ENCODE measurements around the gene GIMAP8.

GIMAP8 gene

DNA sequence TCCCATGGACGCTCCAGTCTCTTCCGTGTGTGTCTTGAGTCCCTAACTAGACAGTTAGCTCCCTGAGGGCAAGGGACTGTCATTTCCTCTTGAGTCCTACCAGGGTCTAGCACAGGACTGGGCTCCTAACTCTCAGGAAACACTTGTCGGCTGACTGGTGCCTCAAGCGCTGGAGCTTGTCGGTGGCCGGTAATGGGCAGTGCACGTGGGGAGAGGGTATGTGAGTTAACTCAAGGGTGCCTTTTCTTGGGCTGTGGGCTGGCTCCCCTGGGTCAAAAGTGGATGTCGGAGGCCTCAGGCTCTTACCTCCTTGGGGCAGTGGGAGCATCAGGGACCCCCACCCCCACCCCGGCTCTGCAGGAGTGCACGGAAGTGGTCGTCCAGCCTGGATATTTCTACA is 38.4 kb upstream of the GIMAP8 start:
- no peak for DNase-seq

DNA sequence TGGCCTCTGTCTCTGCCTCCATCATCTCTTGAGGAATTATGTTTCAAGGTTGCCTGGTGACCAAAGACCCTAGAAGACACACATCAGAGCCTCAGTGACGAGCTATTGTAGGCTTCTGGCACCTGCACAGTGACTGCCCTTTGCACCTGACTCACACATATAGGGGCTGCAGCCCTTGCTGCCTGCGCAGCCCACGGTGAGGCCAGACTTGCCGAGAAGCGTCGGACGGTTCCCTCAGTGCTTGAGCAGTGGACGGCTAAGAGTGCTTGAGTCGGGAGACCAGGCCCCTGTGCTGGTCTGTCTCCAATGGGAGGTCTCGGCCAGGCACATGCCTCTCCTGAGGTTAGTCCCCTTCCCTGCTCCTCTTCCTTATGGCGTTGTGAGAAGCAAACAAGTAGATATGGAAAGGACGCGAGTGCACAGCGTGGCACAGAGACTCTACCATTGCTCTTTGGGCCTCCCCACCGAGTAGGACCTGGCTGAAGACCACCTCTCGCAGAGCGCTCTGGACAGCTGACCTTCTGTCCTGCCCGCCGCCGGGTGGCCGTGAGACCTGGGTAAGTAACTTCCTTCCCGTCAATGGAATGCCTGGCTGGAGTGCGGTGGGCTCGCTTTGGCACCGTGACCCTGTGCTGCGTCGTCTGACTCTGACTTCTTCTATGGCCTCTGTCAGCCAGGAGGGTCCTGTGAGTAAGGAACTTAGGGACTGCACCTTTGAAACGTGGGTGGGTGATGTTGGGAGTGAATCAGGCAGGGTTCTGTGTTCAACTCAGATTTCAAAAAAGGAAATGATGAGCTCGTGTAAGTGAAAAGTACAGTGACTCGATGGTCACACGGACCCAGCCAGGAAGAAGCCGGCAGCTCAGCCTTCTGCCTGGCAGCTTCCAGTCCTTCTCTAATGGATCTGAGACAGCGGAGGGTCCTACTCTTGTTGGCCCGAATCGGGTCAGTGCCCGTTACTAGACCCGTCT is 37.6 kb upstream of the GIMAP8 start:
- DNase-seq = no peak

DNA sequence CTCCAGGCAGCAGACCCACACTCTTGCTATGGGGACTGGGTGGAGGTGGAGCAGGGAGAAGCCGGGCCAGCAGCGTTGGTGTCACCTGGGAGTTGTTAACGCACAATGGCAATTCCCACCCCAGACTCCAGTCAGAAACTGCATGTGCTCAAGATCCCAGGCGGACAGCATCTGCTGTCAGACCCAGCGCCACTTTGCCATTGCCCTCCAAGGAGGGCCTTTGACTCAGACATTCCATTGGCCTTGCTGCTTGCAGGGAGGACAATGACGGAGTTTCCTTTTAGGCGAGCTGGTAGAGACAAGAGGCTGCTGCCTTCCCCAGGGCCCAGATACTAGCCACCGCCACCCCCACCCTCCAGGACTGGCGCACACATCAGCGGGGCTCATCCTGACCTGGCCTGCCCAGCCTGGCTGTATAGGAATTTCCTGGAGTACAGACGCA is 36.8 kb upstream of the GIMAP8 start:
- no peak for DNase-seq

GRCh38 chr7:150415161-150416153 is 35.0 kb upstream of the GIMAP8 start:
- no peak for DNase-seq

DNA sequence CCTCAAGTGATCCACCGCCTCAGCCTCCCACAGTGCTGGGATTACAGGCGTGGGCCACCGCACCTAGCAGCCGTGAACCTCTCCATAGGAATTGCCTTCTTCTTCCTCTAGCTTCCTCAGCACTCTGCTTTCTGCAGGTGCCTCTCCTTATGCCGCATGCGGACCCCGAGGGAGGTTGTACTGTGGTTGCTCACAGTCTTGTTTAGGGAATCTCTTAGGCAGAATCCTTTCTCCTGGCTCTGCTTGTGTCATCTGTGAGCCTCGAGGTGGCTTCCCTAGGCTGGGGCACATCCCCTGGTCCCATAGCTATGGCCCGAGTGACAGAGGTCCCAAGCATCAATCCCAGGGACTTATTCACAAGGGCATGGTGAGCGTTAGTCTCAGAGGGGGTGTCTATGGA is 33.2 kb upstream of the GIMAP8 start:
- no peak for DNase-seq

GRCh38 chr7:150417863-150418262 is 32.6 kb upstream of the GIMAP8 start:
- no peak for DNase-seq

DNA sequence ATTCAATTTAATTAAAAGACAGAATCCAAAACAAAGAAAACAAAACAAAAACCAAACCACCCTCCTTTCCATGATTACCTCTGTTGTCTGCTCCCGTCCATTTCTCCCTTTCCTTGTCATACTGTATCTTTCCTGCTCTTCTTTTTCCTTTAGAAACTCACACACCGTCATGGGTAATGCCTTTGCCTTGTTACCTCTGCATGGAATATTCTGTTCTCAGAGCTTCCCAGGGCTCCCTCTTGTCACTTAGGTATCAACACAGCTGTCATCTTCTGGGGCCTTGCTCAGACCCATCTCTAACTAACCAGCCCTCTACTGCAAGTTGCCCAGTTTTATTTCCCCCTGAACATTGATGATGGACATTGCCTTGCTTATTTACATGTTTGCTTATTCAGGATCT is 30.2 kb upstream of the GIMAP8 start:
- no peak for DNase-seq

DNA sequence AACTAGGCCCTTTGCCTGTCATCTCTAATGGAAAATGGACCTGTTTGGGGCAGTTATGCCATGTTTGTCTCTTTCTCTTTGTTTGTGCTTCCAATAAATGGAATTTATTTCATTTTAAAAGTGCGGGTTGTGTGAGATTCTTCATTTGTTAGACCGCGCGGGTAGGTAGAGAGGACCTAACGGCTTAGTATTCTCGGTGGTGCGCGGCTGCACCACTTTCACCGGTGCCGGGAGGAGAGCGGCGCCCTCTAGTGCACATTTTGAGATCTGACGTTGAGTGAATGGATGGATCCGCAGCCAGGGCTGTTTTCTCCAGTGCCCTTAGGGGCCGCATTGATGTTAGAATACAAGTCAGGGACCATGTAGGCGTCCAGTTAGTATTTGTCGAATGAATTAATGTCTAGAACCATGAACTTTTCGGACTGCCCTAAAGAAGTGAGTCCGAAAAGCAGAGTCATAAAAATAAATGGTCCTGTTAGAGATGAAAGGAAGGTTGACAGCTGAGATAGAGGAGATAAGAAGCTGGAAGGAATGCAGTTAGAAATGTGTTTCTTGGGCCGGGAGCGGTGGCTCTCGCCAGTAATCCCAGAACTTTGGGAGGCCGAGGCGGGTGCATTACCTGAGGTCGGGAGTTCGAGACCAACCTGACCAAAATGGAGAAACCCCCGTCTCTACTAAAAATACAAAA is 29.3 kb upstream of the GIMAP8 start:
- peak; percentile 58 for DNase-seq

GRCh38 chr7:150421831-150422230 is 28.6 kb upstream of the GIMAP8 start:
- no peak for DNase-seq

GRCh38 chr7:150425670-150426069 is 24.8 kb upstream of the GIMAP8 start:
- no peak for DNase-seq

GRCh38 chr7:150428671-150429451 is 21.6 kb upstream of the GIMAP8 start:
- DNase-seq = peak; percentile 9

GRCh38 chr7:150429699-150430098 is 20.7 kb upstream of the GIMAP8 start:
- DNase-seq = no peak

- no peak for DNase-seq
Observed at GRCh38 chr7:150430465-150431085, 19.9 kb upstream of the GIMAP8 start.

DNA sequence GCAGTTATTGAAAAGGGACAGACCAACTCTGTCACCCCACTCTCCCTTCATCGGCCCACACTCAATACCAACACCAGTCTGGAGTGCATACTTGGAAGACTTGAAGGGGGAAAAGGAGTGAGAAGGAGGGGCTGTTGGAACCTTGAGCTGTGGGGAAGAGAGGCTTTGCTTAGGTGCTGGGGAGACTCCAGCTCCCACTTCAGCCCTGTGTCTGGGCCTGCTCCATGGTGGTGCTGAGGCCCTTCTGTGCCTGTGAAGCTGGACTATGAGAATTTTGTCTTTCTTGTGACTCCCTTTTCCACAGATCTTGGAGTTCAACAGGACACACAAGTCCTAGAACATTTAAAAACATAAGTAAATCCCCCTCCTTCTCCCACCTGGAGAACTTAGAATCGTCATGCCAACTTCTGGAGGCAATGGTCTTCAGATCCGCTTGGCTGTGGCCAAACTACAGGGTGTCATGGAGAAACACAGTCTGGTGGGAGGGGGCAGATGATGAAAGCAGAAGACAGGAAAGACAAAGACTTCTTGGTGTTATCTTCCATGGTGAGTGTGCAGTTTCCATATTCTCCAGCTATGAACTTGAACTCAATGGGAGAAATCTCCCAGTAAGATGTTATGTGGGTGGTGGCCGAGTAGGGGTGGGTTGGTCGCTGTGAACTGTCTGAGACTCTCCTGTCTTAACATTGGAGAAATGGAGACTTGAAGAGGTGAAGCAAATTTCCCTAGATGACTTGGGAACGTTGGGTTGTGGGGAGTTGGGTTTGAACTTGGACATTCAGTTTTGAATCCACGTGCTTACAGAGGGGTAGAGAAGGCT is 18.4 kb upstream of the GIMAP8 start:
- DNase-seq = no peak

DNA sequence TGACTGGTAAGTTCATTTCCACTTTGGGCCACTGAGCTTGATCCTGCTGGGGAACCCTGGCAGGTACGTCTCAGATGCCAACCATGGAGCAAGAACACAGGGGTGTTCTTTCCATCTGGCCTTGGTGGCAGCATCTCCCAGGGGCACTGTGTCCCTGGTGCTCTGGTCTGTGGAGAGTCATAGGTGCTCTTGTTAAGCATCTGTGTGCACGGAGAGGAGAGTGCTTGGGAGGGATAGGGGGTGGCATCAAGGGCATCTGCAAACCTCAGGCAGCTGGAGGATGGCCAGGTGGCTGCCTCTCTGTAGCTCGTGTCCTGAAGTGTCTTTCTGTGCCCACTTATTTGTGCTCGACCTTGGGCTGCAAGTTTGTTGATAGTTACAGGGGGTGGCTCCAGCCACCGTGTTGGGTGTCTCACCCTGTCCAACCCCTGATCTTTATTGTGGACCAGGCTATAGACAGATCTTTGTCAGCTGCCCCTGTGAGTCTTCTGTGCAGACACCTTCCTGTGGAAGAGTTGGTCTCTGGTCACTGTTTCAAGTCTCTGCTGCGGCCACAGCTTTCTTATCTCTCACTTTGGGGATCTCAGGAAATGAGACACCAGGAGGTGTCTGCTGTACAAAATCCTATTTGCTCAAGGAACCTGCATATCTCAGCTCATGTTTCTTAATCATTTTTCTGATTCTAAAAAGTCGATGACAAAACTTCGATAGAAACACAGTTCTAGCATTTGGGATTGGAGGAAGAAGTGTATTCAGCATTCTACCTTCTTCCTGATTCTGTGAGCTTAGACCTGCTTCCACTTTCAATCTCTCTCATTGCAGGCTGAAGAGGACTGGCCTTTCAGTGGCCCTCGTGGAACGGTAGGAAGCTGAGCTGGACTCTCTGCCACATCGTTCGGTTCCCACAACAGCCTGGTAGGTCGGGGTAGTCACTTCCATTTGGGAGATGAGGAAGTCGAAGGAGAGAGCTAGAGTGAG is 17.2 kb upstream of the GIMAP8 start:
- no peak for DNase-seq

GRCh38 chr7:150434240-150434639 is 16.2 kb upstream of the GIMAP8 start:
- no peak for DNase-seq

GRCh38 chr7:150435047-150435389 is 15.4 kb upstream of the GIMAP8 start:
- no peak for DNase-seq

DNA sequence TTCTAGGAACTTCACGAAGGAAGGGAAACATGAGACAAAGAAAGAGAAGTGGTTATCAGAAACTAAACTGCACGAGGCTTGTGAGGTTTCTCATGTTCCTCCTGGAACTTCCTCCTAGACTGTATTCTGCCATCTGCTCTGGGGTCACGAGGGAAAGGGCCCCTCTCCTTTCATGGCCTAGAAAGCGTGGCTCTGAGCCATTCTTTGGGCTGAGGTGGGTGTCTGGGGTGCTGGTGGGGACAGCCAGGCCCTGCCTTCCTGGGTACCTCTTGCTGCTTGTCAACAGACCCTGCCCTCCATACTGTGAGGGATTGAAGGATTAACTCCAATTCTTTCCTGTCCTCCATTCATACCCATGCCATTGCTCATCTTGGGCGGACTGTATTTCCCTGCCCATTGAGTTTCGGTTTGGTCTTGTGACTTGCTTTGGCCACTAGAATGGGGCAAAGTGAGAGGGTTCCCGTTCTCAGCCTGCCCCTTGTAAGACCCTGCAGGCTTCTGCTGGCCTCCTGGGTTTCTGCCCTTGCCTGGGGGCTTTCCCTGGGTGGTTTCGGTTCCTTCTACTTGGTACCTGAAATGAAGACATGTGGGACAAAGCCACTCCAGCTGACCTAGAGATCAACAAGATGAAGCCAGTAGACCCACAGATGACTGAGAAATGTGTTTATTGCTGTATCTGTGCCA is 14.9 kb upstream of the GIMAP8 start:
- DNase-seq = no peak

- DNase-seq = no peak
Observed at GRCh38 chr7:150439967-150440366, 10.5 kb upstream of the GIMAP8 start.

Data from NCI-H2029 (cell line).